Keratinocyte (primary cell): ENCODE data around the gene DNAJB8. TPM values are rescaled to one million over a fixed set of nuclear protein-coding genes. Genes with fewer than 3 reads are reported as not detected.

Source experiments
- DNase-seq: peaks from one replicate; pipeline ENCODE4 v3.0.0-alpha.2; 2011; ENCODE audit warnings: low read depth, missing footprints, low spot score
- FAIRE-seq: peaks from 2 replicates; lab custom pipeline; 2011; peaks lifted over from hg19 to GRCh38; lab: Jason Lieb, UNC
- H2AFZ ChIP-seq: 2 replicates; pipeline ENCODE4 v1.6.0; 2012; ENCODE audit warnings: low read length, control low read depth, inconsistent platforms; ENCODE audit not compliant: control insufficient read depth
- H3K27ac ChIP-seq: 2 replicates; pipeline ENCODE4 v1.5.1; 2011; ENCODE audit warnings: low read length; ENCODE audit not compliant: control insufficient read depth, insufficient read depth
- H3K27me3 ChIP-seq: 3 replicates; pipeline ENCODE4 v1.6.0; 2011; ENCODE audit warnings: low read length; ENCODE audit not compliant: control insufficient read depth, insufficient read depth; ENCODE audit errors: extremely low read depth
- H3K36me3 ChIP-seq, 2 experiments: 2 replicates in 1 of 2; 3 replicates in 1 of 2; pipeline ENCODE4 v1.5.1; 2011; ENCODE audit warnings: low read length in 2 of 2, mild to moderate bottlenecking in 1 of 2; ENCODE audit not compliant: control insufficient read depth in 2 of 2, insufficient read depth in 2 of 2; ENCODE audit errors: extremely low read depth in 1 of 2
- H3K4me1 ChIP-seq: 3 replicates; pipeline ENCODE4 v1.5.1; 2011; ENCODE audit warnings: low read length; ENCODE audit not compliant: control insufficient read depth, insufficient read depth; ENCODE audit errors: extremely low read depth
- H3K4me2 ChIP-seq: 3 replicates; pipeline ENCODE4 v1.6.0; 2011; ENCODE audit warnings: low read depth, low read length; ENCODE audit not compliant: control insufficient read depth, insufficient read depth; ENCODE audit errors: extremely low read depth
- H3K4me3 ChIP-seq, 3 experiments: fragments of 200-600 bp in 1 of 3; sonication (generic) in 1 of 3; 2 replicates in 2 of 3; 3 replicates in 1 of 3; pipeline ENCODE4 v1.5.1; 2011 to 2016; ENCODE audit warnings: low read length in 3 of 3, mild to moderate bottlenecking in 3 of 3, control low read depth in 2 of 3, inconsistent platforms in 1 of 3, low read depth in 1 of 3, mixed read lengths in 1 of 3, mixed run types in 1 of 3, moderate library complexity in 1 of 3; ENCODE audit not compliant: control insufficient read depth in 2 of 3, insufficient read depth in 2 of 3; ENCODE audit errors: extremely low read depth in 1 of 3
- H3K79me2 ChIP-seq: 2 replicates; pipeline ENCODE4 v1.6.0; 2012; ENCODE audit warnings: low read length; ENCODE audit not compliant: control insufficient read depth, insufficient read depth
- H3K9ac ChIP-seq: 3 replicates; pipeline ENCODE4 v1.6.0; 2011; ENCODE audit warnings: low read length; ENCODE audit not compliant: control insufficient read depth, insufficient read depth; ENCODE audit errors: extremely low read depth
- H3K9me1 ChIP-seq: 3 replicates; pipeline ENCODE4 v1.6.0; 2011; ENCODE audit warnings: low read length; ENCODE audit not compliant: control insufficient read depth, insufficient read depth; ENCODE audit errors: extremely low read depth
- H3K9me3 ChIP-seq: 2 replicates; pipeline ENCODE4 v1.5.1; 2012; ENCODE audit warnings: low read depth, low read length; ENCODE audit not compliant: control insufficient read depth
- H4K20me1 ChIP-seq: 3 replicates; pipeline ENCODE4 v1.6.0; 2011; ENCODE audit warnings: low read length; ENCODE audit not compliant: control insufficient read depth, insufficient read depth; ENCODE audit errors: extremely low read depth
- EZH2 ChIP-seq: IDR thresholded peaks from one replicate; pipeline ENCODE4 v1.6.1; 2012; ENCODE audit warnings: inconsistent platforms, mild to moderate bottlenecking, low read length, moderate library complexity
- dilution Hi-C: fragments of 300-500 bp; cut with MboI; formaldehyde crosslinking; loops from one replicate; pipeline ENCODE4 v1.7.0; 2020; ENCODE audit warnings: low sequenced_read_pairs; ENCODE audit not compliant: extremely low pct_ligation_motif_present
- polyA plus RNA-seq, 5 experiments: library from polyadenylated mRNA; depleted of rRNA in 3 of 5; stranded (reverse) in 3 of 5; stranded (forward) in 1 of 5; unstranded in 1 of 5; fragments of >200 nt; gene quantifications; 1 replicate in 1 of 5; 2 replicates in 3 of 5; 3 replicates in 1 of 5; pipeline versions ENCODE4 v1.2.1 to v1.2.3, GENCODE V29; 2011 to 2012; ENCODE audit warnings: missing spikeins in 2 of 5, low read depth in 1 of 5, low replicate concordance in 1 of 5
- TF ChIP-seq, protein P1 (sequence below), 3 experiments: IDR thresholded peaks in 1 of 3; conservative IDR thresholded peaks in 1 of 3; optimal IDR thresholded peaks in 1 of 3; 2 replicates in 2 of 3; 3 replicates in 1 of 3; pipeline versions ENCODE3 to v1.5.1; 2011; ENCODE audit warnings: low read length in 3 of 3, mild to moderate bottlenecking in 3 of 3, moderate library complexity in 2 of 3, control low read depth in 1 of 3, inconsistent platforms in 1 of 3; ENCODE audit not compliant: insufficient read depth in 2 of 3; ENCODE audit errors: extremely low read depth in 1 of 3

The DNAJB8 gene
- polyA plus RNA-seq, 1 donor (not counting 4 experiments of a cell fraction or from before 2014, with no cell fraction given) = not detected

- H3K4me2 ChIP-seq = no peak overlapping the region
- no peak overlapping the region for H2AFZ ChIP-seq
- H3K27me3 ChIP-seq = peaks cover 87% of the 10 kb centered on the region
- dilution Hi-C loops = no loop called here
- no peaks in the 10 kb centered on the region for H3K4me1 ChIP-seq
- no peaks in the 10 kb centered on the region for H3K79me2 ChIP-seq
- H3K9ac ChIP-seq = no peak overlapping the region
- no peak for DNase-seq
- no peak overlapping the region for H3K27ac ChIP-seq
- H3K9me3 ChIP-seq = no peaks in the 10 kb centered on the region
- H3K9me1 ChIP-seq = no peaks in the 10 kb centered on the region
- peaks cover 11% of the 10 kb centered on the region for H4K20me1 ChIP-seq
- no peak for FAIRE-seq
- H3K36me3 ChIP-seq = no peaks in the 10 kb centered on the region
- no peak overlapping the region for H3K4me3 ChIP-seq
- TF ChIP-seq, protein P1, sequence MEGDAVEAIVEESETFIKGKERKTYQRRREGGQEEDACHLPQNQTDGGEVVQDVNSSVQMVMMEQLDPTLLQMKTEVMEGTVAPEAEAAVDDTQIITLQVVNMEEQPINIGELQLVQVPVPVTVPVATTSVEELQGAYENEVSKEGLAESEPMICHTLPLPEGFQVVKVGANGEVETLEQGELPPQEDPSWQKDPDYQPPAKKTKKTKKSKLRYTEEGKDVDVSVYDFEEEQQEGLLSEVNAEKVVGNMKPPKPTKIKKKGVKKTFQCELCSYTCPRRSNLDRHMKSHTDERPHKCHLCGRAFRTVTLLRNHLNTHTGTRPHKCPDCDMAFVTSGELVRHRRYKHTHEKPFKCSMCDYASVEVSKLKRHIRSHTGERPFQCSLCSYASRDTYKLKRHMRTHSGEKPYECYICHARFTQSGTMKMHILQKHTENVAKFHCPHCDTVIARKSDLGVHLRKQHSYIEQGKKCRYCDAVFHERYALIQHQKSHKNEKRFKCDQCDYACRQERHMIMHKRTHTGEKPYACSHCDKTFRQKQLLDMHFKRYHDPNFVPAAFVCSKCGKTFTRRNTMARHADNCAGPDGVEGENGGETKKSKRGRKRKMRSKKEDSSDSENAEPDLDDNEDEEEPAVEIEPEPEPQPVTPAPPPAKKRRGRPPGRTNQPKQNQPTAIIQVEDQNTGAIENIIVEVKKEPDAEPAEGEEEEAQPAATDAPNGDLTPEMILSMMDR (optimal IDR thresholded peaks at IDR 0.05 in 1 of 3, IDR thresholded peaks at IDR 0.05 in 1 of 3, conservative IDR thresholded peaks at IDR 0.05 in 1 of 3; ENCODE audit: extremely low read depth in 1 of 3, insufficient read depth in 2 of 3, low read length in 3 of 3) = no peak
- TF ChIP-seq EZH2 = peak; percentile 13
These were observed 28.8 kb upstream of the DNAJB8 start for GRCh38 chr3:128495435-128495970.

DNA sequence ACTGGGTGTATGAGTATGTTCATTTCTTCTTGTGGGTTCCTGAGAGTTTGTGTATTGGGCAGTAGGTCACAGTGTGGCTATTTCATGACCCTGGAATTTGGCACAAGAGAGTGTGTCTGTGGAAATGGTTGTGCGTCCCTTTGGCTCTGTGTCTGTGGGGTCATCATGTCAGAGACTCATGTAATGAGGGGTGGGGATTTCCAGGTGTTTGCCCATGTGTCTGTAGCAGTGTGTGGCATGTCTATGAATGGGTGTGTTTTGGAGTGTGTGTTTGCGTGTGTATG lies 27.6 kb upstream of the DNAJB8 start:
- Histone ChIP-seq H3K9ac (no peak overlapping the region), H3K79me2 (no peaks in the 10 kb centered on the region), H3K27ac (no peak overlapping the region), H3K27me3 (peaks cover 95% of the 10 kb centered on the region), H3K36me3 (no peaks in the 10 kb centered on the region), H2AFZ (no peak overlapping the region), H4K20me1 (peaks cover 16% of the 10 kb centered on the region), H3K9me3 (no peaks in the 10 kb centered on the region), H3K4me2 (no peak overlapping the region), H3K4me3 (no peak overlapping the region), H3K9me1 (no peaks in the 10 kb centered on the region), H3K4me1 (peaks cover 2% of the 10 kb centered on the region)
- dilution Hi-C loops = no loop called here
- FAIRE-seq = no peak
- DNase-seq = no peak
- no peak for TF ChIP-seq EZH2
- TF ChIP-seq, protein P1 (optimal IDR thresholded peaks at IDR 0.05 in 1 of 3, IDR thresholded peaks at IDR 0.05 in 1 of 3, conservative IDR thresholded peaks at IDR 0.05 in 1 of 3; ENCODE audit: extremely low read depth in 1 of 3, insufficient read depth in 2 of 3, low read length in 3 of 3) = no peak
